MCF 10A (cell line): Measurements from ENCODE around the gene OTX2. TPM values are rescaled to one million over a fixed set of nuclear protein-coding genes. Genes with fewer than 3 reads are reported as not detected.

Source experiments
- BruUV-seq: library from RNA; stranded (reverse); fragments of 400-500 nt; replicated peaks from 2 replicates; lab custom pipeline; 2021; lab: Mats Ljungman, UMichigan
- CTCF ChIA-PET: fragments of 300-600 bp; sonication (Branson Sonifier 250); formaldehyde crosslinking; extraction: SDS; loops from one replicate; lab custom pipeline; 2021; ENCODE audit warnings: antibody characterized with exemption, inconsistent platforms; lab: Yijun Ruan, JAX
- POLR2A ChIA-PET: fragments of 300-600, 350-650 bp; sonication (Branson Sonifier 250); formaldehyde crosslinking; extraction: SDS; loops from one replicate; lab custom pipeline; 2020; ENCODE audit warnings: antibody characterized with exemption, inconsistent platforms; lab: Yijun Ruan, JAX
- DNase-seq: peaks from one replicate; pipeline ENCODE4 v3.0.0-alpha.2; 2018; ENCODE audit not compliant: unreplicated experiment
- H3K27ac Mint-ChIP-seq: one replicate; pipeline ENCODE4 v1.8.0; 2022; ENCODE audit warnings: mild to moderate bottlenecking, low read depth, mixed read lengths; ENCODE audit not compliant: unreplicated experiment
- H3K27me3 Mint-ChIP-seq: one replicate; pipeline ENCODE4 v1.8.0; 2022; ENCODE audit warnings: mixed read lengths; ENCODE audit not compliant: insufficient read depth, unreplicated experiment
- H3K36me3 Mint-ChIP-seq: one replicate; pipeline ENCODE4 v1.8.0; 2022; ENCODE audit warnings: mild to moderate bottlenecking, moderate library complexity, mixed read lengths; ENCODE audit not compliant: insufficient read depth, unreplicated experiment
- H3K4me1 Mint-ChIP-seq: one replicate; pipeline ENCODE4 v1.8.0; 2022; ENCODE audit warnings: mixed read lengths; ENCODE audit not compliant: insufficient read depth, unreplicated experiment
- H3K4me3 Mint-ChIP-seq: one replicate; pipeline ENCODE4 v1.8.0; 2022; ENCODE audit warnings: mild to moderate bottlenecking, moderate library complexity, mixed read lengths; ENCODE audit not compliant: unreplicated experiment
- H3K9me3 Mint-ChIP-seq: one replicate; pipeline ENCODE4 v1.8.0; 2022; ENCODE audit warnings: mixed read lengths; ENCODE audit not compliant: unreplicated experiment
- CTCF ChIP-seq: fragments of 200-600 bp; IDR thresholded peaks from one replicate; pipeline ENCODE4 v1.8.0; 2022; ENCODE audit warnings: antibody characterized with exemption, mild to moderate bottlenecking; ENCODE audit not compliant: unreplicated experiment
- intact Hi-C: fragments of 100-400 bp; cut with micrococcal nuclease; formaldehyde crosslinking; loops from 2 replicates; pipeline ENCODE4 v1.14.1; 2022
- total RNA-seq: library from RNA; stranded (reverse); gene quantifications from 2 replicates; pipeline ENCODE4 v1.2.3, GENCODE V29; 2022

Gene OTX2
- total RNA-seq, 1 experiment from 2014 or later = not detected

DNA sequence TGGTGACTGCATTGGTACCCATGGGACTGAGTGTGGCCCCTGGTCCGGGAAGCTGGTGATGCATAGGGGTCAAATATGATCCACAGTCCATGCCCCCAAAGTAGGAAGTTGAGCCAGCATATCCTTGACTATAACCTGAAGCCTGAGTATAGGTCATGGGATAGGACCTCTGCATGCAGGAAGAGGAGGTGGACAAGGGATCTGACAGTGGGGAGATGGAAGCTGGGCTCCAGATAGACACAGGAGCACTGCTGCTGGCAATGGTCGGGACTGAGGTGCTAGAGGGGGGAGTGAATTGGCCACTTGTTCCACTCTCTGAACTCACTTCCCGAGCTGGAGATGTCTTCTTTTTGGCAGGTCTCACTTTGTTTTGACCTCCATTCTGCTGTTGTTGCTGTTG lies 8.4 kb downstream of the OTX2 start:
- intact Hi-C loops = no loop called here

GRCh38 chr14:56799343-56799645 lies 11.0 kb downstream of the OTX2 start:
- H3K36me3 Mint-ChIP-seq = no peaks in the 10 kb centered on the region
- H3K27me3 Mint-ChIP-seq = peaks cover 51% of the 10 kb centered on the region
- H3K27ac Mint-ChIP-seq = no peak overlapping the region

More for the DNA sequence above, 8.4 kb downstream of the OTX2 start:
- Mint-ChIP-seq H3K4me3 (no peak overlapping the region), H3K36me3 (no peaks in the 10 kb centered on the region), H3K27me3 (peaks cover 78% of the 10 kb centered on the region), H3K4me1 (no peaks in the 10 kb centered on the region), H3K9me3 (no peaks in the 10 kb centered on the region), H3K27ac (no peak overlapping the region)
- ChIA-PET CTCF (no interaction called here), POLR2A (no interaction called here)
- no TSS peak for BruUV-seq
- no peak for DNase-seq
- no peak for TF ChIP-seq CTCF

GRCh38 chr14:56798447-56799342 lies 11.6 kb downstream of the OTX2 start:
- peaks cover 45% of the 10 kb centered on the region for H3K27me3 Mint-ChIP-seq
- BruUV-seq = no TSS peak
- intact Hi-C loops = no loop called here
- no peaks in the 10 kb centered on the region for H3K9me3 Mint-ChIP-seq
- no peaks in the 10 kb centered on the region for H3K4me1 Mint-ChIP-seq
- H3K27ac Mint-ChIP-seq = no peak overlapping the region
- no peak overlapping the region for H3K4me3 Mint-ChIP-seq
- H3K36me3 Mint-ChIP-seq = no peaks in the 10 kb centered on the region
- DNase-seq = no peak
- ChIA-PET POLR2A (no interaction called here), CTCF (interaction anchor here (0.6 kb wide), 2 partner anchors 36 to 70 kb away, joined by 3 read pairs; no protein-coding TSS in a partner anchor)
- TF ChIP-seq CTCF = no peak

More at GRCh38 chr14:56799343-56799645, 11.0 kb downstream of the OTX2 start:
- TF ChIP-seq CTCF = no peak
- no peak overlapping the region for H3K4me3 Mint-ChIP-seq
- ChIA-PET CTCF (interaction anchor here (0.6 kb wide), 1 partner anchor 37 kb away, joined by 3 read pairs; no protein-coding TSS in a partner anchor), POLR2A (no interaction called here)
- no TSS peak for BruUV-seq
- no peak for DNase-seq
- H3K4me1 Mint-ChIP-seq = no peaks in the 10 kb centered on the region
- H3K9me3 Mint-ChIP-seq = no peaks in the 10 kb centered on the region
- intact Hi-C loops = no loop called here

DNA sequence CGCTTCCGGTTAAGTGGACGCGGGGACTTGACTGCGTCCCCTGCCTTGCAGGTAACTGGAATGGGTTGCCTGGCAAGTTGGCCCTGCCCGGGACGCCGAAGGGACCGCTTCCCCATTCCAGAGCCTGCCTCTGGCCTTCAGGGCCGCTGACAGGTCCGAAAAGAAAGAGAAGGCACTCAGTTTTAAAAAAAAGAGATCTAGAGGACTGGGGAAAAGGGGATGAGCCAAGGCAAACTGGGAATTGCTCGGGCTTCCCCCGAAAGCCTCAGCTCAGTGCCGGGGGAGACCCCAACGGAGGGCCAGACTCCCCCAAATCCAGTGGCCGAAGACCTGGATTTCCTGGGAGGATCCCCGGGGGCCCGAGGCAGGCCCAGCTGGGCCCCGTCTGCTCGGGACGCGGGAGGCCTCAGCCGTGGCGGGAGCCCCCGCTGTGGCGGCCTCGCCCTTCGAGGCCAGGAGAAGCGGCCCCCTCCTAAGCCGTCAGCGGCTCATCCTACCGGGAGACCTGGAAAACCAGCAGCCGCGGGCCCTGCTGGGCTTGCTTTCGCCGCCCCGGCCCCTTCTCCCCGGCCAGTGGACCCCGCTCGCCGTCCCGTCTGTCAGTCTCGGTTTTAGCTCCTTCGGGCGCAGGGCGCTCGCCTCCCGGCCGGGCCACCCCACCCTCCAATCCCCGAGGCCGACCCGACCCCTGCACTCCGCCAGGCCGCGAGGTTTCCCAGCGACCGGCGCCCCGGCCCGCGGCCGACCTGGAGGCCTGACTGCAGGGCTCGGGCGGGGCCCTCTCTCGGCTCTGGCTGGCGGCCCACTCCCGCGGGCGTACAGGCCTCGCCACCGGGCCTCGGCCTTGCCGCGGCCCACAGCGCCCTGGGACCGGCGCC lies 12.5 kb downstream of the OTX2 start:
- Mint-ChIP-seq H3K36me3 (no peaks in the 10 kb centered on the region), H3K4me3 (no peak overlapping the region), H3K27ac (no peak overlapping the region), H3K4me1 (no peaks in the 10 kb centered on the region), H3K9me3 (no peaks in the 10 kb centered on the region), H3K27me3 (peaks cover 45% of the 10 kb centered on the region)
- no peak for DNase-seq
- no TSS peak for BruUV-seq
- POLR2A ChIA-PET = interaction anchor here (0.6 kb wide), 1 partner anchor 69 kb away, joined by 3 read pairs; no protein-coding TSS in a partner anchor
- TF ChIP-seq CTCF = no peak
- CTCF ChIA-PET = no interaction called here
- intact Hi-C loops = no loop called here
